Gastroesophageal sphincter (tissue), 3 donors: ENCODE data around the gene TSPEAR.

ENCODE experiments used
- CTCF ChIP-seq, 4 experiments: fragments of 200-600 bp in 2 of 4; fragments of 450-650 bp in 2 of 4; sonication (generic) in 1 of 4; IDR thresholded peaks; one replicate each; pipeline ENCODE4 v1.5.1; 2017 to 2019; ENCODE audit warnings: antibody characterized with exemption in 4 of 4, mild to moderate bottlenecking in 2 of 4, moderate library complexity in 2 of 4
- POLR2A ChIP-seq, 2 donors: fragments of 450-650 bp; IDR thresholded peaks; one replicate each; pipeline ENCODE4 v1.6.1; 2017; ENCODE audit warnings: antibody characterized with exemption in 2 of 2, mild to moderate bottlenecking in 2 of 2, moderate library complexity in 1 of 2
- POLR2AphosphoS5 ChIP-seq: sonication (generic); formaldehyde crosslinking; IDR thresholded peaks from one replicate; pipeline ENCODE4 v1.6.1; 2017; ENCODE audit warnings: antibody characterized with exemption

DNA sequence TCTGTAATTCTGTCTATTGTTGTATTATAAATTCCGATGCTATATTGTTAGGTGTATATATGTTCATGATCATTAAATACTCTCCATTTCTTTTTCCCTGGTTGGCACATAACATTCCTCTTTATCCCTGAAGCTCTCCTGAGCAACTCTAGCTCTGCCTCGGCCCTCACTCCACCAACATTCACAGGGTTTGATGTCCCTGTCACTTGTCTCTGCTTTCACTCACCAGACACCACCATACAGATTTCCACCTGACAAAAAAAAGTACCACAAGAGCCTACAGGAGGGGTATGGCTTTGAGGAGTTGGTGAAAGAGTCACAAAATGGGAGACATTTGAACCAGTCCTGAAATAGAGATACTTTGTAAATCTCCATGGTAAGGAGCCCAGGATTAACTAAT, 8.8 kb upstream of the TSPEAR start:
- TF ChIP-seq POLR2AphosphoS5, result no peak
- TF ChIP-seq CTCF (IDR thresholded peaks at IDR 0.05), result no peak
- no peak for TF ChIP-seq POLR2A (IDR thresholded peaks at IDR 0.05)
